GM18498 (cell line): ENCODE results near the gene SMIM32.

ENCODE experiments used
- ATAC-seq: cut with Tn5 transposase; IDR thresholded peaks from one replicate; pipeline ENCODE4 v1.9.1; 2021; ENCODE audit warnings: mild to moderate bottlenecking, moderate library complexity; ENCODE audit not compliant: unreplicated experiment

Gene SMIM32

DNA sequence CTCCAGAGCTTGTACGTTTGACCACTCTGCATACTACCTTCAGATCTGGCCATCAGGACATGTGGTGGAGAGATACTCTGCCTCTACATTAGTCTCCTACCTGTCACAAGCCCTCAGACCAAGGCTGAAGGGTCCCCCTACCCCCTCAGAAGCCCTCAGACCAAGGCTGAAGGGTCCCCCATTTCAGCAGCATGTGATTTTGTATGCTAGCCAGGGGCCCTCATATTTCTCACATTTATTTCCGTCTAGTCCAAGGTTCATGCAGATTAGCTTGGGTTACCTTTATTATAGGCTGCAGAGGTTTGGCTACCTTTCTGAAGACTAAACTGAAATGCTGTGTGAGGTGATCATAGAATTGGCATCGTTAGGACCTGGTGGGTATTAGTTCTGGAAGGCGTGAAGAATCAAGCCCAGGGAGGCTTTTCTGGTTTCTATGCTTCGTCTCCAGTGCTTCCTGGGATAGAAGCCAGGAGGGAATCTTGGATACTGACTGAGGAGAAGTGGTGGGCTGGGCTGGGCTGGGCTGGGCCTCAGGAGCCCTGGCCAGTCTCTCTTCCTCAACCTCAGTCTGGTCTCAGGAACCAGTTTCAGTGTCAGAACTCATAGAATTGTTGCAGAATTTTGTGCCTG, 2.8 kb downstream of the SMIM32 start:
- no peak for ATAC-seq

DNA sequence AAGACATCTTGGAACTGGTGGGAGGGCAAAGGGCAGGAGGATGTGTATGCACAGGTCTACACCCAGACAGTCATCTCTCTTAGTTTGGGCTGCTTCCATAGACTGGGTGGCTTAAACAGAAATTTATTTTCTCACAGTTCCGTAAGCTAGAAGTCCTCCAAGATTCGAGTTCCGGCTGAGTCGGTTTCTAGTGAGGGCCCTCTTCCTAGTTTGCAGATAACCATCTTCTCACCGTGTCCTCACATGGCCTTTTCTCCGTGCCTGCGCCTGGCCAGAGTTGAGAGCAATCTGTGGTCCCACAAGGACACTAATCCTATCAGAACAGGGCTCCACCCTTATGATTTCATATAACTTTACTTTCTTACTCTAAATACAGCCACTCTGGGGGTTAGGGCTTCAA, 4.1 kb downstream of the SMIM32 start:
- no peak for ATAC-seq

DNA sequence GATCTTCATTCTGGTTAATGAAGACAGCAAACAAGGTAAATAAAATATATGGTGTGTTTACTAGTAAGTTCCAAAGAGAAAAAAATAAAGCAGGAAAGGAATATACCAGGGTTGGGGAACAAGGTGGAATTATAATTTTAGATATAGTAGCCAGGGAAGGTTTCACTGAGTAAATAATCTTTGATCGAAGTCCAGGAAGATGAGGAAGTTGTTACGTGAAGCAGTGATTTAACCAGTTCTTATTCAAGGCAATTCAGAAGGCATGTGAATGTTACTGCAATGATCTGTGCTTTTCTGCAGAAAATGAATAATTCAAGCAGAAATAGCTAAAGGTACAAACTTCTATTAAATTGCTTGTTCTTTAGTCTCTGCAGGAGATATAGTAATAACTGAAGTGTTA, 6.2 kb downstream of the SMIM32 start:
- ATAC-seq, result no peak

DNA sequence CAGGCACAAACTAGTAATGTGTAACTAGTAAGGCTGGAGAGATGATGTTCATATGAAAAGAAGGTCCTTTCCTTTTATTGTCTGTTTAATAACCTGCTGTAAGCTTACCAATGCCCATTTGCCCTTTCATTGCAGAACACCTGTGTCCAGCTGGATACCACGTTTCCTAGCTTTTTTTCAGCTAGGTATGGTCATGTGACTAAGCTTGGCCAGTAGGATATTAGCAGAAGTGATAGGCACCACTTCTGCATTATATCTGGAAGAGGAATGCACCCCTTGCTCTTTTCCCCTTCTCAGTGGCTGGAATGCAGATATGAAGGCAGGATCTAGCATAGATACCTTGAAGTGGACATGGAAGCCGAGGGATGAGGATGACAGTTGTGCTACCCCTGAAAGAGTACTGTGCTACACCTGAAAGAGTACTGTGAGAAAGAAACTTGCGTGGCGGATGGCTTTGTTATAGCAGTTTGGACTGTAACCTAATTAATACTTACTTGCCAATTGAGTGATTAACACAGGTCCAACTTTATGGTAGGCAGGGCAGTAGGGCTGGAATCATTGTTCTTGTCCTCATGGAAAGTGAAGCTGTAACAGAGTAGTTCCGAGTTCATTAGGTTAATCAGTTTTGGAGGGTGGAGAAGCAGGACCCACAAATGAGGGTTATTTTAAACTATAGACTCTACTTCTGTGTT, 6.8 kb downstream of the SMIM32 start:
- ATAC-seq, result no peak

DNA sequence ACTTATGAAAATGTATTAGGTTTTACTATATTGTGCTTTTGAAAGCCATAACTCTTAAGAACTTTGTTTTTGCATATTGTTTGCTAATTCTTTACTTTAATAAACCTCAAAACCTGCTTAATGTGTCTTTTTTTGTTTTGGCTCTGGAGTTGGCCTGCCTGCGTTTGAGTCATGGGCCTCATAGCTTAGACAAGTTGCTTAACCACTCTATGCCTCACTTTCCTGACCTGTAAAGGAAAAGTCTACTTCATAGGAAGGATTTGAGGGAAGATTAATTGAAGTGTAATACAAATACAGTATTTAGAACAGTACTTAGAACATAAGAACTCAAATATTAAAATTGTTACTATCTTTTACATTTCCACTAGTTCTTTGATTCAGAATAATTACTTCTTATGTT, 10.3 kb downstream of the SMIM32 start:
- no peak for ATAC-seq

DNA sequence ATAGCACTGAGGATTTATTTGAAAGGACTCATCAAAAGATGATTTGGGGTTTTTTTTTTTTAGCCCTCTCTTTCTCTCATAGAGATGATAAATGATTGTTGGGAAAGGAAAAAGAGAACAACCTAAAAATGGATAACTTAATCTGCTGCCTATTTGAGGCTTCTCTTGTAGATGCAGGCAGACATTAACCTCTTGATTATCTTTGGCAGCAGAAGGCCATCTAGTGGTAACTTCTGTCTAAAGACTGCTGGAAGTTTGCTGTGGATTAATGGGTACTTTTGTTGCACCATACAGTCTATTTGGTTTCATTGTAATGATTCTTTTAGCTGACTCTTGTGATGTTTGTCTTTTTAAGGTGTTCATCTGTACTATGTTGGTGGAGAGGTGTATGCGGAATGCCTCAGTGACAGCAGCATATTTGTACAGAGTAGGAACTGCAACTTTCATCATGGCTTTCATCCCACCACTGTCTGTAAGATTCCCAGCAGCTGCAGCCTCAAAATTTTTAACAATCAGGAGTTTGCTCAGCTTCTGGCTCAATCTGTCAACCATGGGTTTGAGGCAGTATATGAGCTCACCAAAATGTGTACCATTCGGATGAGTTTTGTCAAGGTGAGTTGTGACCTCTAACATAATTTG, 18.8 kb downstream of the SMIM32 start:
- peak; percentile 72 for ATAC-seq

DNA sequence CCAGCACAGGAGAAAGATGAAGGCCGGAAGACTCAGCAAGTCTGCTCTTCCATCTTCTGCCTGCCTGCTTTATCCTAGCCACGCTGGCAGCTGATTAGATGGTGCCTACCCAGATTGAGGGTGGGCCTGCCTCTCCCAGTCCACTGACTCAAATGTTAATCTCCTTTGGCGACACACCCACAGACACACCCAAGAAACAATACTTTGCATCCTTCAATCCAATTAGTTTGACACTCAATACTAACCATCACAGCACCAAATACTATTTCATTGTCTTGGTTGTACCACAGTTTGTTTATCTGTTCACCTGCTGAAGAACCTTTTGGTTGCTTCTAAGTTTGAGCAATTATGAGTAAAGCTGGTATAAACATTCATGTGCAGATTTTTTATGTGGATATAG, 23.7 kb downstream of the SMIM32 start:
- no peak for ATAC-seq

DNA sequence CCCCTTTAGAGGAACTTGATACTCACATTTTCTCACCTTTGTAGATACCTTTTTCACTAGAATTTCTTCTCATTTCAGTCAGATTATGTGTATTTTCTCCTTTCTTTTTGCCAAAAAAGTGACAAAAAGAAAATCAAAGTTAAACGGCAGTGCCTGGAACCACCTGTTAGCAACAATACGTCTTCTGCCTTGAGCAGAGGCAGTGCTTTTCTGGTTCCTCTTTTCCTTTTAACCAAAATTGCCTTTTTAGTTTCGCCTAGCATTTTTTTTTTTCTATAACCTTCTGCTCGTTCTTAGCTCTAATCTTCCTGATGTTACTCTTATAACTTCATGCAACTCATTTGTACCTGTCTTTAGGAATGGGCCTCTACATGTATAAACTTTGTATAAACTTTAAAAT, 26.1 kb downstream of the SMIM32 start:
- peak; percentile 83 for ATAC-seq

DNA sequence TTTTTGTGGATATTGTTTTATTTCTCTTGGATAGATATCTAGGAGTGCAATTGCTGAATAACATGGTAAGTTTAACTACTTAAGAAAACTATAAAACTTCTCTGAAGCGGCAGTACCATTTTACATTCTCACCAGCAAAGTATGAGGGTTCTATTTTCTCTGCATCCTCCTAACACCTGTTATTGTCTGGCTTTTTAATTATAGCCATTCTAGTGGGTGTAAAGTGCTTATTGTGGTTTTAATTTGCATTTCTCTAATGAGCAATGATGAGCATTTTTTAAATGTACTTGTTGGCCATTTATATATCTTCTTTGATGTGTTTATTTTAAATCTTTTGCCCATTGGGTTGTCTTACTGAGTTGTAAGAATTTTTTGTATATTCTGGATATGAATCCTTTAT, 28.7 kb downstream of the SMIM32 start:
- peak; percentile 49 for ATAC-seq

DNA sequence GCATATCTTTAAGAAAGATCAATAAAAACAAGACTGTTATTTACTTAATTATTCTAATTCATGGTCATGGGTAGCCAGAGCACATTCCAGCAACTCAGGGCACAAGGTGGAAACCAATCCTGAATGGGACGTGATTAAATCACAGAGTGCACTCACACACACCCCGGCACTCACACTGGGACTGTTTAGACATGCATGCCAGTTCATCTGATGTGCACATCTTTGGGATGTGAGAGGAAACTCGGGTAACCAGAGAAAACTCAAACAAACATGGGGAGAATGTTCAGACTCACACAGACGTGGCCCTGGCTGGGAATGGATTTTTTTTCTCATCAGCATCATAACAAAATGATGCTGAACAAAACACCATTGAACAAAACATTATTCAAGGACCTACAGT, 31.0 kb downstream of the SMIM32 start:
- ATAC-seq, result no peak

DNA sequence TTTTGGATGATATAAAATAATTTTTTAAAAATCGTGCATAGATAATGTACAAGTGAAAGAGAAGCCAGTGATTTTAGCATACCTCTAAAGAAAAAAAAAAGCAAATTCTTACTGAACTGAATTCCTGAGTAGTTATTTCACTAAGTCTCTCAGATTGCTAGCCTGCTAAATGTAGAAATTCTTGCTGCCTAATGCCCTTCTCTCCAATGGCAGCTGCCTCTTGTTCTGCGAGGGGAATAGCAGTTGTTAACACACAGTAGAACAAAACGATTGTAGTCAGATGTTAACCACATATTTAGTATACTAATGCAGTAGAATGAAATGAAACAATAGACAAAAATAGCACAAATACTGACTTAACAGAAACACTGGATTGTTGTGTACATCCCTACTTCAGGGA, 33.5 kb downstream of the SMIM32 start:
- ATAC-seq, result no peak

DNA sequence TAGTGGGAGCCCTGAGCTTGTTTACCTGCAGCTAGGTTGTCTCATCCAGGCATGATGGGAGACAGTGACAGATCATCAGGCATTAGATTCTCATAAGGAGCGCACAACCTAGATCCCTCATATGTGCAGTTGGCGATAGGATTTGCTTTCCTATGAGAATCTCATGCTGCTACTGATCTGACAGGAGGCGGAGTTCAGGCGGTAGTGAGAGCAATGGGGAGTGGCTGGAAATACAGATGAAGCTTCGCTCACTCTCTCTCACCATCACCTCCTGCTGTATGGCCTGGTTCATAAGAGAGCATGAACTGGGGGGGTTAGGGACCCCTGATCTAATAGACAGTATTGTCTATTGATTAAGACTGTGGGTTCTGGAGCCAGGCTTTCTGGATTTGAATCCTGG, 35.4 kb downstream of the SMIM32 start:
- ATAC-seq, result no peak

DNA sequence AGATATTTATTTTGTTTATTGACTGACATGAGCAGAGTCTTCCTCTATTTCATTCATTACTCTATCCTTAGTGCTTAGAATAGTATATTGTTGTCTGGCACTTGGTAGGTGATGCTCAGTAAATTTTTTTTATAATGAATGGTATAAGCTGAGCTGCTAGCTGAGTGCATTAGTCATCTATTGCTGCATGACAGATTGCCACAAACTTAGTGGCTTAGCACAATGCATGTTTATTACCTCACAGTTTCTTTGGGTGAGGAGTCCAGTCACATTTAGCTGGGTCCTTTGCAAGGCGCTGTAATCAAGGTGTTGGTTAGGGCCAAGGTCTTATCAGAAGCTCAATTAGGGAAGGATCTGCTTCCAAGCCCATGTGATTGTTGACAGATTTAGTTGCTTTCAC, 37.2 kb downstream of the SMIM32 start:
- no peak for ATAC-seq

DNA sequence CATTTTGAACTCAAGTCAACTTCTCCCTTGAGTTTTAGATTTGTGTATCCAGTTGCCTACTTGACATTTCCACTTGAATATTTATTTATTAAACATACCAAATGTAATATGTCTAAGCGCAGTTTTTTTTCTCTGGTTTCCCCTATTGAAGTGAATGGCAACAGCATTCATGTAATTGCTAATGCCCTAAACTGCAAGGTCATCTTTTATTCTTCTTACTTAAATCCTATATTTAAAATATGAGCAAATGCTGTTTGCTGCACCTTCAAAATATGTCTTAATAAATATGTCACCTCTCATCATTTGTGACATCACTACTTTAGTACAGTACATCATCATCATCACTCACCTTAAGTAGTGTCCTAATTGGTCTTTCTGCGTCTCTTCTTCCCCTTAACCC, 37.9 kb downstream of the SMIM32 start:
- no peak for ATAC-seq

DNA sequence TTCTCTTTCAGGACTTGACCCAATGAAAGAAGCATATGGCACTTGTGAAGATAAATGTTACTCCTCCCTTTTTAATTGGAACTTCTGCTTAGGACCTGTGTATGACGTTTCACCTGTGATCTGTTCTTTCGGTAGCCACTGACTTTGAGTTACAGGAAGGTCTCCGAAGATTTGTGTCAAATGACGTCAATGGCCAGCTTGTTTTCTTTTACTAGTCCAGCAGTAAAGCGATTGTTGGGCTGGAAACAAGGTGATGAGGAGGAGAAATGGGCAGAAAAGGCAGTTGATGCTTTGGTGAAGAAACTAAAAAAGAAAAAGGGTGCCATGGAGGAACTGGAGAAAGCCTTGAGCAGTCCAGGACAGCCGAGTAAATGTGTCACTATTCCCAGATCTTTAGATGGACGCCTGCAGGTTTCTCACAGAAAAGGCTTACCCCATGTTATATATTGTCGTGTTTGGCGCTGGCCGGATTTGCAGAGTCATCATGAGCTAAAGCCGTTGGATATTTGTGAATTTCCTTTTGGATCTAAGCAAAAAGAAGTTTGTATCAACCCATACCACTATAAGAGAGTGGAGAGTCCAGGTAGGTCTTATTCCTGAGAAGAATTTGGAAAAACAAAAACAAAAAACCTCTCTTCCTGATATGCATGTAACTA, 39.3 kb downstream of the SMIM32 start:
- no peak for ATAC-seq

DNA sequence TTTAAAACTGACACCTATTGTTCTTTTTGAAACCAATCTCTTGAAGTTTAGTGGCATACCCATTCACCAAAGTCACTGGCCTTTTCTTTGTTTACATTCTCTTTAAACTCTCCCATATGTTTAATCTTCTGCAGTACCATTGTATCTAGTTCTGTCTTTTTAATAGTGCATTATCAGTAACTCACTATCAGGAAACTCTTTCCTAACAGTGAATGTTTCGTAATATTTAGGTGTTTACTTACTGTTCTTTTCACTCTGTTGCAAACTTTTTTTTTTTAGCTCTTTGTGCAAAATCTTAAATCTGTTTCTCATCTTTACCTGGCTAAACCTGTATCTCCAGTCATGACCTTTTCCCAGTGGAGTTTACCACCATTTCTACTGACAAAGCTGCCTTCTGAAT, 43.1 kb downstream of the SMIM32 start:
- no peak for ATAC-seq

DNA sequence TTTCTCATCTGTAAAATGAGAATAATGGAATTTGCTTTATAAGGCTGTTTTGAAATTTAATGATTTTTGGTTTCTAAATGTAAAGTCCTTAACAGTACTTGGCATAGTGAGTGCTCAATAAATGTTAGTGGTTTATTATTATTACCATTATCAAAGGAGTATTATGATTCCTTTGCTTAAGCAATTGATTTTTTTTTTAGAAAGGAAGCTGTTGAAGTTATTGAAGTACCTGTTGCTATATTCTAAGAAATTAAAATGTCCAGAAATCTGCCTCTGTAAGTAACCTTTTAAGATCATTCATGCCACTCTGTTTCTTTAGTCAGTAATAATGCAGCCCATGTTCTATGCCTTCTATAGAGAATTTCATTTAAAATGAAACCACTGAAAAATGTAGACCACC, 45.3 kb downstream of the SMIM32 start:
- no peak for ATAC-seq

DNA sequence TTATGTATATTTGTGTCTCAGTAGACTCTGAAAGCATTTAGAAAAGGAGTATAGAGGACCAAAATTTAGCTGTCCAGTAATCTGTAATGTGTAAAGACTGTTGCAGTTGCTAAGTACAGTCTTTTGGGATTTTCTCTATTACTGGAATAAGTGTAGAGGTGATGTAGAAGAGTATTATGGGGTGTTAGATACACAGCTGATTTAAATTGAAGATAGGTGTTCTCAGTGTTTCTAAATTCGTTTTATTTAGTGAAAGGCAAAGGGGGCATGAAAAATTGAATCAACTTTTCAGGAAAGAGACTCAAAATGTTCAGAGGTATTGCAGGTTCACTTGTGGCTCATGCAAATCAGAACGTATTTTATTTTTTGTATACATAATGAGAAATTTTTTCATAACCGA, 46.8 kb downstream of the SMIM32 start:
- ATAC-seq, result no peak

DNA sequence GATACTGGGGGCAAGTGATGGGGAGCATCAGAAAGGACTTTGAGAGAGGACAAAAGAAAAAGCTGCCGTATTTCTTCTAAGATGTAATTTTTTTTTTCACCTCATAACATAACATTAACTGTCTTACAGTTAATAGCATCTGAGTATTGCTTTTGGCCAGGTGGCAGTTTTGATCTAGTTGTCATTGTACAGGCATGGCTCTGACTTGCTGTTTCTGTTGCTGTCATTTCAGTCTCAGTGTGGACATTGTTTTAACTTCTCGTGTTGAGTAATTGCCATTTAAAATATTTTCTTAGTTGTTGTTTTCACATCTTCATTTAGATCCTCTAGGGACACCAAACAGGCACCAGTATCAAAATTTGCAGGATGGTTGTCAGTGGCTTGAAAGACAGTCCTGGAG, 47.9 kb downstream of the SMIM32 start:
- ATAC-seq, result peak; percentile 51

DNA sequence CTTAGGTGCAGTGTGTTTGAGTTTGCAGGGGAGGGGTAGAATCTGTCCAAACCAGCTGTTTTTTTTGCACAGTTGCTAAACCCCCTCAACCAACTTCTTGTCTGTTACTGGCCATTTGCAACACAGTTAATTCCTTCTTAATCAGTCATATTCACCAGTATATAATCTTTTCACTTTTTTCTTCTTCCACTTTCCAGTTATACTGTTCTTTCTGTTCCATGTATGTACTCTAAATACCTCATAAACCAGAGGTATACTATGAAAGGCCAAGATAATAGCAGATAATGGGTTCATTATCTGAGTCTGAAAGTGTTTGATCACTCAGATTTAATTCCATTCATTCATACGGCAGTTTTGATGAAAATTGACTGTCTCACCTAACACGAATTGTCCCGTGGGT, 49.2 kb downstream of the SMIM32 start:
- ATAC-seq, result no peak

DNA sequence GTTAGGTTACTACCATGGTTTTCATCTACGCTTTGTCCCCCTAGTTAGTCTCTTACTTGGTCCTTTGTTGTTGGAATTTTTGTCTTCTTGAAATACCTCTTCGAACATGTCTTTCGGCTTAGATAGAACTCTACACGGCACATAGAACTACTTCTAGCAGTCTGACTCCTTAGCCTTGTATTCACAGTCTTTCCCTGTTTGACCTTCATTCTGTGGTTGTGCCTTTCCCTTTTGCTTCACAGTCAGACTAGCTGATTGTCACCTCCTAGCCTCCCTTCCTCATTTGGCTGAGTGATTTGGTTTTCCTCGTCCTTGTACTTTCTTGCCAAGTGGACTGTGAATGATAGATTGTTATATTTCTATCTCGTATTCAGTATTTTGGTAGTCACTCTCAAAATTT, 49.6 kb downstream of the SMIM32 start:
- no peak for ATAC-seq

DNA sequence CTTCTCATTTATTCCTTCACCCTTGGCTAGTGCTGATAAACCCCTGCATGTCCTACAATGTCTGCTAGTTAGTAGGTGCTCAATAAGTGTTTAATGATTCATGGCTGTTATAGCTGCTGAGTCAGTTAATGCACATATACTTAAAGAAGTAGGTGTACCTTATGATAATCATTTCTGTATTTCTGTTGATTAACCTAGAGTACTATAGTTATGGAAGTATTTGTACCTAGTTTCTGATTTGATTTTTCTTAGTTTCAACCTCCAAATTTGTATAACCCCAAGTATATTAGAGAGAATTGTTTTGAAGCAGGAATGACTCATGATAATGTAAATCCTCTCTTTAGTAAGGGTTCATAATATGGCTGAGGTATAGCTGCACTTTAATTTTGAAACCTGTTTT, 51.4 kb downstream of the SMIM32 start:
- peak; percentile 89 for ATAC-seq
